K562 (cell line): ENCODE data around the gene ATOSA.

Experiments
- POLR2AphosphoS5 ChIP-seq: IDR thresholded peaks from 2 replicates; pipeline ENCODE4 v1.6.1; 2011; ENCODE audit warnings: mild to moderate bottlenecking, low read depth, low read length, moderate library complexity; ENCODE audit not compliant: control insufficient read depth, insufficient read depth
- RBM22 ChIP-seq: fragments of 200-400 bp; formaldehyde crosslinking; IDR thresholded peaks from 2 replicates; pipeline ENCODE4 v1.6.1; 2018; ENCODE audit warnings: low read length, low read depth; ENCODE audit not compliant: poor library complexity, severe bottlenecking

GRCh38 chr15:52653431-52653964 is 25.7 kb downstream of the ATOSA start:
- TF ChIP-seq POLR2AphosphoS5 (no peak), RBM22 (no peak)
